PFSK-1 (cell line): ENCODE measurements around the gene PPP2R2B.

Source experiments
- POLR2AphosphoS5 ChIP-seq: IDR thresholded peaks from 2 replicates; pipeline ENCODE4 v1.6.1; 2012; ENCODE audit warnings: low read depth, mild to moderate bottlenecking, control low read depth, low read length, moderate library complexity
- SIN3A ChIP-seq: IDR thresholded peaks from 2 replicates; pipeline ENCODE4 v1.6.1; 2012; ENCODE audit warnings: mild to moderate bottlenecking, low read length, moderate library complexity, borderline replicate concordance; ENCODE audit not compliant: insufficient read depth
- TAF1 ChIP-seq: IDR thresholded peaks from 2 replicates; pipeline ENCODE4 v1.6.1; 2012; ENCODE audit warnings: low read length, control low read depth, borderline replicate concordance; ENCODE audit not compliant: insufficient read depth

GRCh38 chr5:146687630-146688029 lies 190.9 kb downstream of the PPP2R2B start:
- no peak for TF ChIP-seq POLR2AphosphoS5
- TF ChIP-seq TAF1: no peak
- TF ChIP-seq SIN3A: no peak
